Measurements from ENCODE around the gene ACKR2. TPM values are rescaled to one million over a fixed set of nuclear protein-coding genes. Genes with fewer than 3 reads are reported as not detected.

Gene ACKR2, protein sequence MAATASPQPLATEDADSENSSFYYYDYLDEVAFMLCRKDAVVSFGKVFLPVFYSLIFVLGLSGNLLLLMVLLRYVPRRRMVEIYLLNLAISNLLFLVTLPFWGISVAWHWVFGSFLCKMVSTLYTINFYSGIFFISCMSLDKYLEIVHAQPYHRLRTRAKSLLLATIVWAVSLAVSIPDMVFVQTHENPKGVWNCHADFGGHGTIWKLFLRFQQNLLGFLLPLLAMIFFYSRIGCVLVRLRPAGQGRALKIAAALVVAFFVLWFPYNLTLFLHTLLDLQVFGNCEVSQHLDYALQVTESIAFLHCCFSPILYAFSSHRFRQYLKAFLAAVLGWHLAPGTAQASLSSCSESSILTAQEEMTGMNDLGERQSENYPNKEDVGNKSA
- total RNA-seq (2016; rRNA removed; fragmentation: Illumina TruSeq; extraction: Trizol): 1.1 TPM in 2 replicates
- 0.62 and 2.0 TPM in 2 replicates for total RNA-seq (2016; cell fraction: cytosol; rRNA removed; fragmentation: Illumina TruSeq; extraction: Trizol; ENCODE audit: low read depth)
- 0.64 and 0.71 TPM in 2 replicates for total RNA-seq (2016; cell fraction: insoluble cytoplasmic fraction; rRNA removed; fragmentation: Illumina TruSeq; extraction: Trizol)
- 1.1 and 1.2 TPM in 2 replicates for total RNA-seq (2016; cell fraction: membrane; rRNA removed; fragmentation: Illumina TruSeq; extraction: Trizol)
- 1.1 and 2.7 TPM in 2 replicates for total RNA-seq (2016; cell fraction: nucleus; rRNA removed; fragmentation: Illumina TruSeq; extraction: Trizol)
- 1.9 and 2.6 TPM in 2 replicates for polyA plus RNA-seq (2011; rRNA removed)
- 0.87 and 1.3 TPM in 2 replicates for polyA plus RNA-seq (2011; cell fraction: cytosol; rRNA removed)
- polyA plus RNA-seq (2011; cell fraction: nucleus; rRNA removed): 1.9 and 2.1 TPM in 2 replicates
- 1.4 and 1.8 TPM in 2 replicates for polyA plus RNA-seq (2012)
- polyA plus RNA-seq (2016; cell fraction: cytosol; fragmentation: Illumina TruSeq; extraction: Trizol; ENCODE audit: low read depth): 0.19 and 0.42 TPM in 2 replicates
- 0.44 and 0.74 TPM in 2 replicates for polyA plus RNA-seq (2016; cell fraction: insoluble cytoplasmic fraction; fragmentation: Illumina TruSeq; extraction: Trizol; ENCODE audit: low read depth)
- 0.29 and 0.34 TPM in 2 replicates for polyA plus RNA-seq (2016; cell fraction: membrane; fragmentation: Illumina TruSeq; extraction: Trizol; ENCODE audit: low read depth)
- polyA plus RNA-seq (2016; cell fraction: nucleus; fragmentation: Illumina TruSeq; extraction: Trizol; ENCODE audit: insufficient read depth, low read depth): 0.83 and 1.5 TPM in 2 replicates
- 0.05 and 6.0 TPM in 2 replicates for polyA minus RNA-seq (2011; rRNA and poly(A)+ RNA removed; ENCODE audit: low replicate concordance)
- 3.0 and 3.5 TPM in 2 replicates for polyA minus RNA-seq (2011; cell fraction: cytosol; rRNA and poly(A)+ RNA removed)
- polyA minus RNA-seq (2011; cell fraction: nucleus; rRNA and poly(A)+ RNA removed): 3.5 and 6.0 TPM in 2 replicates
- percentile 40 among the genes with signal in this experiment for Bru-seq, nascent RNA
- percentile 61 among the genes with signal in this experiment for BruChase-seq, experiment 1, labeled RNA remaining after a 6-hour chase
- percentile 46 among the genes with signal in this experiment for BruChase-seq, experiment 2, labeled RNA remaining after a 2-hour chase
- long read RNA-seq, experiment 1: 0 reads
- long read RNA-seq, experiment 2, partial matches to known transcripts: 1 of 2 reads
- long read RNA-seq, experiment 2, other reads (novel, unspliced or antisense): 1 of 2 reads

GRCh38 chr3:42809202-42809601 lies at the start of gene ACKR2:
Gene ACKR2, plus strand, starts transcription at chr3:42809445. Its CDS starts 55,058 bp downstream, at chr3:42864503.
- no peak for DNase-seq (ENCODE audit: low spot score)
- TF ChIP-seq RXRA (CRISPR knock-in tag; IDR thresholded peaks at IDR 0.05) (no peak), RNF2 (conservative IDR thresholded peaks at IDR 0.05; ENCODE audit: low read depth) (no peak), ZNF740 (CRISPR knock-in tag; IDR thresholded peaks at IDR 0.05) (no peak), ATRX (CRISPR knock-in tag; IDR thresholded peaks at IDR 0.05; ENCODE audit: borderline replicate concordance) (no peak), SKI (IDR thresholded peaks at IDR 0.05; ENCODE audit: partially characterized antibody) (no peak), NR1H2 (CRISPR knock-in tag; IDR thresholded peaks at IDR 0.05; ENCODE audit: borderline replicate concordance, low read depth) (no peak), HMGXB4 (CRISPR knock-in tag; IDR thresholded peaks at IDR 0.05; ENCODE audit: borderline replicate concordance in 1 of 2, low read depth in 1 of 2) (no peak), KLF16 (CRISPR knock-in tag; IDR thresholded peaks at IDR 0.05) (no peak), ZBTB42 (CRISPR knock-in tag; IDR thresholded peaks at IDR 0.05) (no peak)
- TF ChIP-seq, protein P1, sequence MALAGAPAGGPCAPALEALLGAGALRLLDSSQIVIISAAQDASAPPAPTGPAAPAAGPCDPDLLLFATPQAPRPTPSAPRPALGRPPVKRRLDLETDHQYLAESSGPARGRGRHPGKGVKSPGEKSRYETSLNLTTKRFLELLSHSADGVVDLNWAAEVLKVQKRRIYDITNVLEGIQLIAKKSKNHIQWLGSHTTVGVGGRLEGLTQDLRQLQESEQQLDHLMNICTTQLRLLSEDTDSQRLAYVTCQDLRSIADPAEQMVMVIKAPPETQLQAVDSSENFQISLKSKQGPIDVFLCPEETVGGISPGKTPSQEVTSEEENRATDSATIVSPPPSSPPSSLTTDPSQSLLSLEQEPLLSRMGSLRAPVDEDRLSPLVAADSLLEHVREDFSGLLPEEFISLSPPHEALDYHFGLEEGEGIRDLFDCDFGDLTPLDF (CRISPR knock-in tag; IDR thresholded peaks at IDR 0.05): no peak
- TF ChIP-seq, protein P2, sequence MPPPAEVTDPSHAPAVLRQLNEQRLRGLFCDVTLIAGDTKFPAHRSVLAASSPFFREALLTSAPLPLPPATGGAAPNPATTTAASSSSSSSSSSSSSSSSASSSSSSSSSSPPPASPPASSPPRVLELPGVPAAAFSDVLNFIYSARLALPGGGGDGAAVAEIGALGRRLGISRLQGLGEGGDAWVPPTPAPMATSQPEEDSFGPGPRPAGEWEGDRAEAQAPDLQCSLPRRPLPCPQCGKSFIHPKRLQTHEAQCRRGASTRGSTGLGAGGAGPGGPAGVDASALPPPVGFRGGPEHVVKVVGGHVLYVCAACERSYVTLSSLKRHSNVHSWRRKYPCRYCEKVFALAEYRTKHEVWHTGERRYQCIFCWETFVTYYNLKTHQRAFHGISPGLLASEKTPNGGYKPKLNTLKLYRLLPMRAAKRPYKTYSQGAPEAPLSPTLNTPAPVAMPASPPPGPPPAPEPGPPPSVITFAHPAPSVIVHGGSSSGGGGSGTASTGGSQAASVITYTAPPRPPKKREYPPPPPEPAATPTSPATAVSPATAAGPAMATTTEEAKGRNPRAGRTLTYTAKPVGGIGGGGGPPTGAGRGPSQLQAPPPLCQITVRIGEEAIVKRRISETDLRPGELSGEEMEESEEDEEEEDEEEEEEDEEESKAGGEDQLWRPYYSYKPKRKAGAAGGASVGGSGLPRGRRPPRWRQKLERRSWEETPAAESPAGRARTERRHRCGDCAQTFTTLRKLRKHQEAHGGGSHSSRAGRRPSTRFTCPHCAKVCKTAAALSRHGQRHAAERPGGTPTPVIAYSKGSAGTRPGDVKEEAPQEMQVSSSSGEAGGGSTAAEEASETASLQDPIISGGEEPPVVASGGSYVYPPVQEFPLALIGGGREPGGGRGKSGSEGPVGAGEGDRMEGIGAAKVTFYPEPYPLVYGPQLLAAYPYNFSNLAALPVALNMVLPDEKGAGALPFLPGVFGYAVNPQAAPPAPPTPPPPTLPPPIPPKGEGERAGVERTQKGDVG (CRISPR knock-in tag; IDR thresholded peaks at IDR 0.05; ENCODE audit: borderline replicate concordance): no peak

More at GRCh38 chr3:42809202-42809601, at the start of gene ACKR2:
- H3K9me3 ChIP-seq (ENCODE audit: low read length): no peaks in the 10 kb centered on the region
- H3K4me3 ChIP-seq (replicated peaks in 1 of 3; ENCODE audit: insufficient read depth in 1 of 3, low read depth in 2 of 3, low read length in 3 of 3): no peak within 1 kb of the TSS
- peaks cover under 1% of the 10 kb centered on the region for H3K79me2 ChIP-seq (ENCODE audit: insufficient read depth, low read length)
- in situ Hi-C loops (cut with HindIII; ENCODE audit: extremely low pct_ligation_motif_present, low pct_unique_long_range_greater_than_20kb) (no loop called here), intact Hi-C loops (cut with micrococcal nuclease; ENCODE audit: unreplicated experiment) (no loop called here)
- no peak for FAIRE-seq
- peaks cover 53% of the 10 kb centered on the region for H3K4me1 ChIP-seq (ENCODE audit: insufficient read depth, low read length)
- no peak within 1 kb of the TSS for H3K9ac ChIP-seq (ENCODE audit: insufficient read depth, low read depth, low read length)
- ATAC-seq: no peak
- 92% methylated on average over 5 of the region's 5 CpGs for WGBS (ENCODE audit: low lambda C conversion rate)
- H4K20me1 ChIP-seq (ENCODE audit: insufficient read depth, low read length): no peaks in the 10 kb centered on the region
- H3K36me3 ChIP-seq (replicated peaks in 1 of 2; ENCODE audit: control insufficient read depth in 1 of 2, insufficient read depth in 2 of 2, low read length in 2 of 2): no peaks in the 10 kb centered on the region
- no TSS peak for BruUV-seq (replicated peaks)
- no peak within 1 kb of the TSS for H2AFZ ChIP-seq (ENCODE audit: low read length)
- no peak within 1 kb of the TSS for H3K4me2 ChIP-seq (ENCODE audit: low read depth, low read length)
- CTCF ChIA-PET (ENCODE audit: low intra/inter-chr PET ratio, low total read pairs): no interaction called here
- POLR2A ChIA-PET: interaction anchor here (1.7 kb wide), 1 partner anchor 10 kb away, joined by 4 read pairs; no protein-coding TSS in a partner anchor
- H3K27me3 ChIP-seq (ENCODE audit: control insufficient read depth in 1 of 2, insufficient read depth in 2 of 2, low read length in 2 of 2): no peaks in the 10 kb centered on the region; a peak in 1 of 5 replicates
- no peak within 1 kb of the TSS for H3K27ac ChIP-seq (ENCODE audit: extremely low read length, insufficient read depth, low read length)
